D721Med (cell line): ENCODE data around the gene MKS1.

ENCODE experiments used
- DNase-seq: peaks from one replicate; pipeline ENCODE4 v3.0.0; 2011; ENCODE audit warnings: low spot score; ENCODE audit not compliant: insufficient read length
- FAIRE-seq: peaks from 2 replicates; lab custom pipeline; 2011; peaks lifted over from hg19 to GRCh38; lab: Jason Lieb, UNC
- TF ChIP-seq, protein P1 (sequence below): IDR thresholded peaks from 2 replicates; pipeline ENCODE4 v1.5.1; 2012; ENCODE audit warnings: mild to moderate bottlenecking, control low read depth; ENCODE audit not compliant: insufficient read depth; ENCODE audit errors: missing control alignments

MKS1 gene

GRCh38 chr17:58191241-58191896 is 27.7 kb downstream of the MKS1 start:
- DNase-seq, result no peak
- TF ChIP-seq, protein P1, sequence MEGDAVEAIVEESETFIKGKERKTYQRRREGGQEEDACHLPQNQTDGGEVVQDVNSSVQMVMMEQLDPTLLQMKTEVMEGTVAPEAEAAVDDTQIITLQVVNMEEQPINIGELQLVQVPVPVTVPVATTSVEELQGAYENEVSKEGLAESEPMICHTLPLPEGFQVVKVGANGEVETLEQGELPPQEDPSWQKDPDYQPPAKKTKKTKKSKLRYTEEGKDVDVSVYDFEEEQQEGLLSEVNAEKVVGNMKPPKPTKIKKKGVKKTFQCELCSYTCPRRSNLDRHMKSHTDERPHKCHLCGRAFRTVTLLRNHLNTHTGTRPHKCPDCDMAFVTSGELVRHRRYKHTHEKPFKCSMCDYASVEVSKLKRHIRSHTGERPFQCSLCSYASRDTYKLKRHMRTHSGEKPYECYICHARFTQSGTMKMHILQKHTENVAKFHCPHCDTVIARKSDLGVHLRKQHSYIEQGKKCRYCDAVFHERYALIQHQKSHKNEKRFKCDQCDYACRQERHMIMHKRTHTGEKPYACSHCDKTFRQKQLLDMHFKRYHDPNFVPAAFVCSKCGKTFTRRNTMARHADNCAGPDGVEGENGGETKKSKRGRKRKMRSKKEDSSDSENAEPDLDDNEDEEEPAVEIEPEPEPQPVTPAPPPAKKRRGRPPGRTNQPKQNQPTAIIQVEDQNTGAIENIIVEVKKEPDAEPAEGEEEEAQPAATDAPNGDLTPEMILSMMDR, result no peak
- no peak for FAIRE-seq

GRCh38 chr17:58189436-58190146 is 29.5 kb downstream of the MKS1 start:
- DNase-seq, result no peak
- no peak for FAIRE-seq
- TF ChIP-seq, protein P1, result no peak

DNA sequence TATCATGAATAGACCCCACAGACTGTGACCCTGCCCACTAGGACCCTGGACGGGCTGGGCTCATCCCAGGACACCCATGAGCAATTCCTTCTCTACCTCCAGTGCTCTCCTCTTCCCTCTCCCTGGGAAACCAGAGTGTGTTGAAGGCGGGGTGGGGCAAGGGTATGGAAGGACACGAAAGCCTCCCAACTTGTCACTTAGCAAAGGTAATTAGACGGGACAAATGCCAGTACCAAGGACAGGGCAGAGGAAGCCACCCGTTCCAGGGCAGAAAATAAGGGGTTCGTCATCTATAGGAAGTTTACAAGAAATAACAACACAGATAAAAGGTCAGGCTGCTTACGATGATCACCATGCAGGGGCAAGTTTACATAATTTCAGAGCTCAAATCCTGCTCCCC is 31.4 kb downstream of the MKS1 start:
- FAIRE-seq (no peak), DNase-seq (no peak)
- TF ChIP-seq, protein P1, result no peak

GRCh38 chr17:58187063-58187462 is 32.0 kb downstream of the MKS1 start:
- FAIRE-seq (no peak), DNase-seq (no peak)
- TF ChIP-seq, protein P1, result no peak

GRCh38 chr17:58186591-58186990 is 32.5 kb downstream of the MKS1 start:
- TF ChIP-seq, protein P1, result no peak
- FAIRE-seq, result no peak
- no peak for DNase-seq

DNA sequence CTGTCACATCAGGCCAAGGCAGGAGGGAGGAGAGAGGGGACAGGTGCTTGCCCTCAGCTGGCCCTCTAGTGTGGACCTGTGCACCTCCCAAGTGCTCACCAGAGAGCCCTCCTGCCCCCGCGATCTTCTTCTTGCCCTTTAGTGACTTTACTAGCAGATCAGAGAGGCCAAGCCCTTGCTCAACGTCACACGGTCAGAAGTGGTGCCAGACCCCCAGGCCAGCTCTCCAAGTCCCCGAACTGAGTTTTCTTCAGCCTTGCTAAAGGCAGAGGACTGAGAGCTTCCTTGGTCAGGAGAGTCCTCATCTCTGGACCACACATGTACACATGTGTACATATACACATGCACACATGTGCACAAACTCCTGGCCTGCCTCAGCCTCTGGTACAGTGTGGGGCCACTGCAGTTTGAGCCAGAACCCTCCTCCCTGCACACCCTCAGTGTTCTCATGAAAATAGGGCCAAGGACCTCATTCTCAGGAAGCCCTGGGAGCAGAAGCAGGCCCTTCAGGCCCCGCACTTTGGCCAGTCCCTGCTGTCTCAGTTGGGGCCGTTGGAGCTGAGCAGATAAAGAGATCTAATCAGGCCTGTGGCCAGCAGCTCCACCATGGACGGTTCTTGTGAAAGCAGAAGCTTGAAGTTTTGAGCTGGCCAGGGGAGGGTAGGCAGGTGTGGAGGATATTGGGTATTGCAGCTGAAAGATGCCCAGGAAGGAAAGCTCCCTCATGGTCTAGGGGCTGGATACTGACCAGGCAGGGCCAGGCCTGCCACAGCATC is 33.9 kb downstream of the MKS1 start:
- no peak for DNase-seq
- TF ChIP-seq, protein P1, result no peak
- FAIRE-seq, result no peak
